C4-2B (cell line): ENCODE measurements around the gene STAP1.

Experiments
- CTCF ChIP-seq: fragments of 450-650 bp; conservative IDR thresholded peaks from 2 replicates; pipeline ENCODE4 v1.5.1; 2017; ENCODE audit warnings: mild to moderate bottlenecking
- ZFX ChIP-seq: fragments of 450-650 bp; IDR thresholded peaks from 2 replicates; pipeline ENCODE4 v1.6.1; 2017

- TF ChIP-seq CTCF (no peak), ZFX (no peak)
Observed at GRCh38 chr4:67535280-67535840, 23.2 kb upstream of the STAP1 start.
